Renal pelvis (tissue), 4 donors: ENCODE data around the gene WSCD2. TPM values are rescaled to one million over a fixed set of nuclear protein-coding genes. Genes with fewer than 3 reads are reported as not detected.

ENCODE experiments used
- DNase-seq: peaks from one replicate; pipeline ENCODE4 v3.0.0-alpha.2; 2013
- polyA plus RNA-seq, 3 donors: library from polyadenylated mRNA; unstranded; fragments of 120-200 nt; gene quantifications; one replicate each; pipeline ENCODE4 v1.2.1, GENCODE V29; 2013; ENCODE audit not compliant: insufficient read length in 3 of 3

WSCD2 gene
- polyA plus RNA-seq, 3 donors = 9.0 to 13.4 (median 9.1) TPM

DNA sequence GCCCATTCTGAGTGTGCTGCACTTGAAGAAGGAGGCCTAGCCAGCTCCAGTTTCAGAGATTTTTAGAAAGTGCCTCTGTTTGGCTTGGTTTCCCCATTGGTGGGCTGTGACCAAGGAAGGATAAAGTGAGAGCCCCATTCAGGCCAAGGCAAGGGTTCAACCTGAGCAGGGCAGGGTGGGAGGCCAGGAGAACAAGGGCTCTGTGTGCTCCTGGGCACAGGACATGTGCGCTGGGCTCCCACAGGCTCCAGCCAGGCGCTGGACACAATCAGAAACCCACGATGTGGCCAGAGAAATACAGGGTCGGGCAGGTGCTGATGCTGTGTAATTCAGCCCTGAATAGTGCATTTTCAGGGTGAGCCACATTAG lies 23.1 kb downstream of the WSCD2 start:
- no peak for DNase-seq

DNA sequence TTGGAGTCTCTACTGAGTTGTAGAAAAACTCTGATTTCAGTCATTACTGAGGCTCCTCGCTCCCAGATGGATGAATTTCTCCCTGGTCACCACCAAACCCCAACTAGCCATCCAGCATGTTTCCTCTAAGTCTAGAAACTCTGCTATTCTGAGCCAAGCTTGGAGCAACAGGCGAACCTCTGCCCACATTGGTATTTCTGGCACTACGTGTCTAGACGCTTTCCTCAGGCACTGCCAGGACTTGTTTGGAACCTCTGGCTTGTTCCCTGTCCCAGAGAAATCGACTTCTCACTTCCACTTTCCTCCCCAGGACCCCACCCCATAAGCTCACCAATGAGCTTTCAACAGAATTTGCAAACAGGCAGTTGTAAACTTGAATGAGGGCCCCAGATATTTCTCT lies 27.6 kb downstream of the WSCD2 start:
- no peak for DNase-seq

DNA sequence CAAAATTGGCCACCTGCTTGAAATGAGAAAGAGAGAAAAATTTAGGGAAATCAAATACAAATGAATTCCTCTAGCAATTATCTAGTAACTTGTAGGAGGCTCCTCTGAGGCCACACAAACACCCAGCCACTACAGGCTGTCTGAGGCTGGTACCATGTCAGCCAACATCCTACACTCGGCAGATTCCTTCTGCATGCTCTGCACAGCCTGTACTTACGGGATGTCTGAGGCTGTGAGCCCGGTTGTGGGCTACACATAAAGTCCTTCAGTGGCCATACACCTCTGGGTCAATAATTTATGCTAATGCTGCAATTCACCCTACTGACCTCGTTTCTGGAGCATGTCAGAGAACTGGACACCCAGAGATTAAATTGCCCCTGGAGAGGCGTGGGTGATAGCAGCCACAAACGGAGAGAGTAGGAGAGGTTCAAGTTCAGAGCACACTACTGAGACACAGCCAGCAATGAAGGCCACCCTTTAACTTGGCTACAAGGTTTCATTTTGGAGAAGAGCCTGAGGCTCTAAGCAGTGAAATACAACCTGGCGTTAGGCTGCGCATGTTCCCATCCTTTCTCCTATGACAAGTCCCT lies 28.9 kb downstream of the WSCD2 start:
- no peak for DNase-seq

DNA sequence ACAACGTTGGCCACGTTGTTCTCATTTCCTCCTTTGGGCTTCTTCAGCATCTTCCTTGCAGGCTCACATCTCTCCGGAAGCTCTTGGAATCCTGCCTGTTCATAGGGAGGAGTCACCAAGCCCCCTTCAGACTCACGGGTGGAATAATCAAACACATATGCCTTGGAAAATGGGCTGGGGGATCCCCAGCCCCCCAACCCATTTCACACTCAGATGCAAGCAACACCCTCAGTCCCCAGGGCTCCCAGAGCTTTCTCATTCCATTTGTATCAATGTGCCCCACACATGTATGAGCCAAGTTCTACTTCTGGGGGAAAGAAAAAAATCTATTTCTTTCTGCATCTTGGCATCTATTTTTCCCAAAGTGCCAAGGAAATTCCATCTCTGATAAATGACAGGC lies 33.1 kb downstream of the WSCD2 start:
- DNase-seq = no peak

DNA sequence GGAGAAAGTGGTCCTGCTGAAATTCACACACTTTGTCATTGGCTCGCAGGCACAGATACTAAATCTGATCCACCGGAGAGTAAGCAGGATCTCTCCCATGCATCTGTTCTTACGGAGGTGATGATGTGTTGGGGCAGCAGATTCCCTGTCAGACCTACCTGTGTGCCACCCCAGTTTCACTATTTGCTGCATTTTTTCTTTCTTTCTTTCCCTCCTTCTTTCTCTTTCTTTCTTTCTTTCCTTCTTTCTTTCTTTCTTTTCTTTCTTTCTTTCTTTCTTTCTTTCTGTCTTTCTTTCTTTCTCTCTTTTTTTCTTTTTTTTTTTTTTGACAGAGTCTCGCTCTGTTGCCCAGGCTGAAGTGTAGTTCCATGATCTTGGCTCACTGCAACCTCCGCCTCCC lies 37.4 kb downstream of the WSCD2 start:
- DNase-seq = no peak

DNA sequence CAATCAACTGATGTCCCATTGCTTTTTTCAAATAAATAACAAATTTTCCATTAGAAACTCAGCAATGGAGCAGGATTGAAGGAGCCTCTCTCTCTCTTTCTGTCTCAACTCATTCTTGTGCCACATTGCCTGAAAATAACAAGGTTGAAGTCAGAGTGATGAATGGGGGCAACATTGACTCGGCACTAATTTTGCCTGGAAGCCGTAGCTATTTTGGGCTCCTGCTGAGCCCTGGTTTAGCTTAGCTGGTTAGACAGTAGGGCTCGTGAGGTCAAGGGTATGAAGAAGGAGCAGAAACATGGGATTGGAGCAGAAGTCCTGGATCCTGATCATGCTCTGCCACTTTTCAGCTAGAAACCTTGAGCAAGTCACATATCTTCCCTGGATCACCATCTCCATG lies 38.9 kb downstream of the WSCD2 start:
- DNase-seq = no peak

DNA sequence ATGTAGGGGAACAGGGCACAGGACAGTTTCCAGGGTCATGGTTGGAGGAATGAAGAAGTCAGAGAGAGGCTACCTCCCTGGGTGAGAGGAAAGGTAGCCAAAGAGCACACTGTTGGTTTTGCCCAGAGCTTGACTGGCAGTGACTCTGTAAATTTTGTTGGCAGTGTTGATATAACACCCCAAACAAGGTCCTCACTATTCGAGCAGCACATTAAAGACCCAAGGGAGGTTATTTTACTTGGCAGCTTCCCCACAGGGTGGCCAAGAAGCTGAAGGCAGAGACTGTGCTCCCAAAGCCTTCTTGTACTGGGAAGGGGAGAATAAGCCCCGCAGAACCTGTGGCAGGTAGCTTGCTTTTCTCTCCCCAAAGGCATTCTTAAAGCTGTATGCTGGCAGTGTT lies 40.6 kb downstream of the WSCD2 start:
- no peak for DNase-seq

DNA sequence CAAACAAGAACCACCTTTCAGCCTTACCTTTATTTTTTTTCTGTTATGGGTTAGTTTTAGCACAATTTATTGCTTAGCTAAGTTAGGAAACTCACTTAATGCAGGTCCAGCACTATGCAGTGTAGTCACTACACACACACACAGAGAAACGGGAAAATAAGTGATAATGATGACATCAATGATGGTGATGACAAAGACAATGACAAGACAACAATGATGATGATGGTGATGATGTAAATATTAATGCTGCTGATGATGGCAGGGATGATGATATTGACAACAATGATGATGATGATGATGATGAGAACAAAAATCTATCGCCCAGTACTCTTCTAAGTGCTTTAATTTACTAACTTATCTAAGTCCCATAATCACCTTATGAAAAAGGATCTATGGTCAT lies 41.1 kb downstream of the WSCD2 start:
- no peak for DNase-seq

DNA sequence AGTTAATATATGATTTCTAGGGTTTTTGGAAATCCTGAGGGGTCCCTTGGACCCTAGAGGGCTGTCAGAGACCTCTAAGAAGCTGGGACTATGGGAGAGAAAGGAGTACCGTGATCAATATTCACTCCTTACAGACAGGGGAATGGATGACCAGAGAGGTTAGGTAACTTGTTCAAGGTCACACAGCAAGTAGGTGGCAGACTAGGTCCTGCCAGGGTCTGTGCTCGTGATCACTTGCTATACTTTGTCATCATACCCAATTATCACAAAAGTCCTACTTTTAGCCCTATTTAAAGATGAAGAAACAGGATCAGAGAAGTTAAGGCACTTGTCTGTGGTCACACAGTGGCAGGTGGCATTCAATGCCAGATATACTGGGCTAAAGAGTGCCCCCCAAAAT lies 42.9 kb downstream of the WSCD2 start:
- no peak for DNase-seq

DNA sequence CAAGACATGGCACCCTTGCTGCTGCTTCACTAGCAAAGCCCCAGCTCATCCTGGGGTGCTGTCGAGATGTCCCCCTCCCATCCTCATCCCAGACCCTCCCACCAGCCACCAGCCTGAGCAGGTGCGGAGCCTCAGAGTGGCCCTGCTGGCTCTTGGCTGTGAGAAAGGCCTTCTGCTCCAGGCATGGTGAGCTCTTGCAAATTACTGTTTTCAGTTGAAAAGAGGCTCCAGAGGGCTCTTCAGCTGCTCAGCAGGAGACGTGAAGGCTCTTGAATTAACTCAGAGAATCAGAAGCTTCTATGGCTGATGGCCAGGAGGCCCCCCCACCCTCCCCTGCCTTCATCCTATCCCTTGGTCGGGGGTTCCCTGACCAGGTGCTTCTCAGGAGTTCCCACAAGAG lies 44.1 kb downstream of the WSCD2 start:
- no peak for DNase-seq

DNA sequence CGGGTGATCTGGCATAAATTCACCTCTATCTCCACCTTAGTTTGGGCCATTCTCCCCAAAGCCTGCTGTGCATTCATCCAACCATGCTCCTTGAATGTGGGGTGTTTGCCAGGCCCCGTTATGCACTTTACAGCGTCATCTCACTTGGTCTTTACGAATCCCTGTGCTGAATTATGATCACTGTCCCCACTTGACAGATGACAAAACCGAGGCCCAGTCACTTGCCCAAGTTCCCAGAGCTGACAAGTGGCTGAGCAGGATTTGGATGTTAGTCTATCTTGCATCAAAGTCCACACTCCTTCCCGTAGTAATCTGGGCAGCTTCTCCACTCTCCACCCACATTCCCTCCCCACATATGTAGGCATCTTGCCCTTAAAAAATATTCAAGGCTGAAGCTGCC lies 44.8 kb downstream of the WSCD2 start:
- no peak for DNase-seq

DNA sequence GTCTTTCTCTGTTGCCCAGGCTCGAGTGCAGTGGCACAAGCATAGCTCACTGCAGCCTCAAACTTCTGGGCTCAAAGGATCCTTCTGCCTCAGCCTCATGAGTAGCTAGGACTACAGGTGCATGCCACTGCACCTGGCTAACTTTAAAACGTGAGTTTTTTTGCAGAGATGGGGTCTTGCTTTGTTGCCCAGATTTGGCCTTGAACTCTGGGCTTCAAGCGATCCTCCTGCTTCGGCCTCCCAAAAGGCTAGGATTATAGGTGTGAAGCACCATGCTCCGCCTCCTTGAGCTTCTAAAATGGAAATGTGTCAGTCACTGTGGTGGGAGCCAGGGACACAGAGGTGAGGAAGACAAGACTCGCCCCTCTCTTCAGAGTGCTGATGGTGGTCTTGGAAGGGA lies 45.6 kb downstream of the WSCD2 start:
- no peak for DNase-seq

DNA sequence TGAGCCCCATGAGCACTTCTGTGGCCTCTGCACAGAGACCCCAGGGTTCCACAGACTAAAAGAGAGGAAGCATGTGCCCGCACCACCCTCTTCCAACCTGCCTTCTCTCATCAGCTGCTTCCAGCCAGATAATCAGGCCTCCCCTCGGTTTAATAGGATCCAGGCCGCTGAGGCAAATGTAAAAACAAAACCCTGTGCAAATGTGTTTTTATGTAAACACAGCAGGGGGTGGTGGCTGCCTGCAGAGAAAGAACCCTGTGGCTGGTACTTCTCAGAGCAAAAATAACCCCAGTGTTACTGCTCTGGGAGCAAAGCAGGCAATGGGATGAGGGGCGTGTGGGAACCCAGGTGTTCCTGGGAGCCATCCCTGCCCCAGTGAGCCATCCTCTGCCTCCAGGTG lies 46.2 kb downstream of the WSCD2 start:
- no peak for DNase-seq

DNA sequence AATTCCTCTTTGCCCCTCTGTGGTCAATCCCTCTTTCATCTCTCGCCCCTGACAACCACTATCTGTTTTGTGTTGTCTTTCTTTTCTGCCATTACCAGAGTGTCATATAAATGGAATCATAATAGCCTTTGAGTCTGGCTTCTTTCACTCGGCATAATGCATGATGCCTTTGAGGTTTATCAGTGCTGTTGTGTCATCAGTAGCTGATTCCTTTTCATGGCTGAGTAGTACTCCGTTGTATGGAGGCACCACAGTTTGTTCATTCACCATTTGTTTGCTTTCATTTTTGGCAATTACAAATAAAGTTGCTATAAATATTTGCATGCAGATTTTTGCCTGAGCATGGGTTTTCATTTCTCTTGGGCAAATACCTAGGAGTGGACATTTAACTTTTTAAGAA lies 47.2 kb downstream of the WSCD2 start:
- DNase-seq = no peak

DNA sequence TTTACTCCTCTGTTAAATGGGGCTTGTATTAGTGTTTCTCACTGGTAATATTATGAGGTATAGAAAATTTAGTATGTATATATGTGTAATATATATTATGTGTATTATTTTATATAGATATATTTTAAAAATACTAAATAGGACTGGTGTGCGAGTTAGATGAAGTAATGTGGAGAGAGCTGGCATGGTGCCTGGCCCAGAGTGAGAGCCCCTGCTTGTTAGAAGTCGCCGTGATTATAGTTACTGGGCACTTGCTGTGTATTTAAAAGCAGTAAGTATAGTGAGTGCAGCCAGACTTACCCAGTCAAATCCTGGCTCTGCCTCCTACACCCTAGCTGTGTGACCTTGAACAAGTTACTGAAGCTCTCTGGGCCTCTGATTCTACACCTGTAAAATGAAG lies 48.0 kb downstream of the WSCD2 start:
- no peak for DNase-seq

DNA sequence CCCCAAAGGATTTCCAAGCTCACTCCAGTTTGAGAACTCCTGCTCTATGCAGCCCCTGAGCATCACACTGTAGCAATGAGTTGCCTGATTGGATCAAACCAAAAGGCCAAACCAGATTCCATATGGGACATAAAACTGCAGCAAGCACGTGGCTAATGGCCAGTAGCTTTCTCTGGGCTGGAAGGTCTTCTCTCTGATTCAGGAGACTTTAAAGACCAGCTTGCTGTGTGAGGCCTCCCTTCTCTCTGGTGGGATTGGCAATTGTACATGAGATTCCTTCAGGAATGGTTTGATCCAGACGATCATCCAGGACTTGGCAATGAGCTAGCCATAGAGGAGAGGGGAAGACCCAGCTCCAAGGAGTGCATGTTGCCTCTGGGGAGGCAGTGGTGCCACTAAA lies 50.2 kb downstream of the WSCD2 start:
- no peak for DNase-seq

DNA sequence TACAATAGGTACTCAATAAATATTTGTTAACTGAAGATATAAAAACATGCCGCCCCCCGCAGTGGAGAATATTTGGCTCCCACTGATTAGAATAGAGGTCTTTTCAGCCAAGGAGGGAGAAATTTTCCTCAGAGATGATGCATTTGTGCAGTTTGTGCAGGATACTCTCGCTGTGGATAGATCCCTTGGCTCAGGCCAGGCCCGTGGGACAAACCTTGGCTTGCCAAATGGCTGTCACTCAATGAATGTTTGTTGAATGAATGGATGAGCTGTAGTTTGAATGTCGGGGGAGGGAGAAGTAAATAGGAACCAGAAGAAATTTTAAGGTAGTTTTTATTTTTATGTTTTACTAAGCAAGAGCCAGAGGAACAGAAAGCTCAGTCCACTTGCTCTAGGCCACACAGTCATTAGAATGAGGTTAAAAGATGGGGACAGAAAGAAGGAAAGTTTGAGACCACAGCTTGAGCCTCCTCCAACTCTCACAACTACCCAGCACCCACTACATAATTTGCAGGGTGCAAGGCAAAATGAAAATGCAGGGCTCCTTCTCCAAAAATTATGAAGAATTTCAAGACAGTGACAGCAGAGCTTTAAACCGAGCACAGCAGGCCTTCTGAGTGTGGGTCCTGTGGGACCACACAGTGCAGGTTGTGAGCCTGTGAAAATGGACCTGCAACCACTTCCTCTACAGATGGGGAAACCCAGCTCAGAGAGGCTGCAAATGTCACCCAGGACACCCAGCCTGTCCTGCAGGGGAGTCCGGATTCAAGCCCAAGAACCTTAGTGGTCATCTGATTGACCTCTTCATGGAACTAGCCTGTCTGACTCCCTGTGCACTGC lies 51.4 kb downstream of the WSCD2 start:
- DNase-seq = no peak

DNA sequence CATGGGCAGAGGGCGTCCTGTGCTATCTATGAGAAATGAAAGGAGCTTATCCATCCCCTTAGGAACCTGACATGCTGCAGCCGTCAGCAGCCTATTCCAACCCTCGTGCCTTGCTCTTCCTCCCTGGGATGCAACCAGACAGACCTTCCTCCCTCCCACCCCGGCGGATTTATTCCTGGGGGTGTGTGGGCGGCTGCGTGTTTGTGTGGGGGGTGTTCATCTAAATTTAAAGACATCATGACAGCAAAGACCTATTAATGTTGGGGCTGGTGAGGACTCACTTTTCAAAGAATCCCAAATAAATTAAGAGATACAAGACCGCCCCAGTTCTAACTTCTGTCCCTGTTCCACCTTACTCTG lies 52.0 kb downstream of the WSCD2 start:
- DNase-seq = no peak

DNA sequence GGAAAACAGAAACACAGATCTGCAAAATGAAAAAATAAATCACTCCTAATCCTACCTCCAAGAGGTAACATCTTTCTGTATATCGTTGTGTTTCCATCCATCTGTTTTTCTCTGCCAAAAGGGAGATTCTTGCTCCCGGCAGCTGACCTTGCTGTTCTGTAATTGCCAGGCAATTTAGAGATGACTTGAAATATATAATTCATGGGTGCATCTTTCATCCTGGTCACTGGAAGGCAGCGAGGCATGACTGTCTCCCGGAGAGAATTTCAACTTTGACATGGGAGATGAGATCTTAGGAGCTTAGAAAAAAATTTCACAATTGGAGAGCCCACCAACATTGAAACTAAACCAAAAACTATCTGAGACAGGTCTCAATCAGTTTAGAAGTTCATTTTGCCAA lies 53.0 kb downstream of the WSCD2 start:
- DNase-seq = peak; percentile 33

DNA sequence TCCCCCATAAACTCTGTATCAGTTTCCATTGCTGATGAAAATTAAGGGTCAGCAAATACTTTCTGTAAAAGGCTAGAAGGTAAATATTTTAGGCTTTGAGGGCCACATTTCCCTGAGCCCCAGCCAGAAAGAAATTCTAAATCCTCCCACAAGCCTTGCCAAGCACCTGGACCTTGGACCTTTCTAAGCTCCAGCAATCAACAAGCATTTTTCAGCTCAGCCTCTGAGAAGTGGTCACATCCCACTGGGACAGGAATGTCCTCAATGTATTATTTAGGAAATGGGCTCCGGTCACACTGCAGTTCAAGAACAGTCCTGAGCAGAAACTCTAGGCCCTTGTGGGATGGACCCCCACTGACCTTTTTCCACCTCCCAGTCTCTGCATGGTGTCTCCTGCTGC lies 55.9 kb downstream of the WSCD2 start:
- DNase-seq = no peak

DNA sequence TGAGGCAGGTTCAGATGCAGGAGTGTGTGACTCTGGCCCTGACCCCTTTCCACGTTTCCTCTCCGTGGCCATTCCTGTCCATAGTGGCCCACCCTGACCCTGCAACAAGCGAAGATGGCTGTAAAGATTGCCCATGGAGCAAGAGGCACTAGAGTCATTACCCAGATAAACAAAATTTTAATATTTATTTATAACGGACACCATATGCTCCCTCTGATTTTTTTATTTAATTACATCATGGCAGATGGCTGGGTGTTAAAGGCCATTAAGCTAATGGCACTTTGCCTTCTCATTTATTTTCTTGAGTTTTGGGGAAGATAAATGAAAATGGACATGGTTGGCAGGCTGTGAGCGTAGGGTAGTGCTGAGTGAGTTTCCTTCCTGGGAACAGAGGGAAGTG lies 58.7 kb downstream of the WSCD2 start:
- DNase-seq = no peak

DNA sequence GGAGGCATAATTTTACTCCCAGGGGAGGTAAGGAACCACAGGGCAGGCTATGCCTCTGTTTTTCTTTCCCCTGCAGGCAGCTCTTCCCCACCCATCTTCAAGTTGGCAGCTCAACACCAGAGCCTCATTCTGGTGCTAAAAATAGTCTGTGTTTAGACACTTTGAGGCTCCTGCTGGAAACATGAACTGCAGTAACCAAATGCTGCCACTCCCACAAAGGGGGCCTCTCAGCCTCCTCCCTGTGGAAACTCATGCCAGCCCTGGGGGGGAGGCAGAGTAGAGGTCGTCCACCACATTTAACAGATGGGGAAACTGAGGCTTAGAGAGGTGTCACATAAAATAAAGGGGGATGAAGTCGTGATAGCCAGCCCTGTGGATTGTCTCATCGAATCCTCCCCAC lies 61.4 kb downstream of the WSCD2 start:
- DNase-seq = no peak

DNA sequence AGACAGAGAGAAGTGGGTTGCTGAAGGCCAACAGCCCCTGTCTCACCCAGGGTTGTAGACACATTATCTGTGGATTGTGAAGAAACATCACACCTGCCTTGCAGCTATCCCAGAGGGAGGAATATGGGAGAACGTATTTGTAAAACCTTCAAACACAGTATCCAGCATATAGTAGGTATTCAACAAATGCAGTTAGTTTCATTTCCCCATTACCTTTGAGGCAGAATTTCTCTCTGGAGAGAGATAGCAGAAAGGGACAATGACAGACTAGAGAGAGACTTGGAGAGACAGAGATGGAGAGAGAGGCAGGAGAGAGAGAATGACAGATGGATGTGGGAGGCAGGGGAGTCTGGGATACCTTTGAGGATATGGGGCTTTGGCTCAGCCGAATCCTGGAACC lies 62.0 kb downstream of the WSCD2 start:
- DNase-seq = no peak

DNA sequence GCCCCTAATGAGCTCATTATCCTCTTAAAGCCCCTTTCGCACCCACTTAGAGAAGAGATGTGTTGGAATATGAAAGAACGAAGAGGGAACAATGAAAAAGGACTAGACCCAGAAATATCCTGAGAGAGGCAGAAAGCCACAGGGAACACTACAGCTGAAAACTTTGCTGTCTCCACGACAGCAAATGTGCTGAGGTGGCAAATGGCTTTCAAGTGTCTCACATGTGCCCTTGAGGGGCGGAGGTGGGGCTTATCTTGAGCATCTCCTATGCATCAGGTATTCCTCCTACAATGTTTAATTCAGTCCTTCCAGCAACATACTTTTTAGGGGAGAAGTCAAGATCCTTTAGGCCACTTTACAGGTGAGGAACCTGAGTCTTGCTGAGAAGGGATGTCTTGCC lies 62.9 kb downstream of the WSCD2 start:
- DNase-seq = no peak
